ENCODE measurements around the gene PSMB7.

Gene PSMB7

GRCh38 chr9:124415102-124415851 is at the start of gene PSMB7:
Gene PSMB7, minus strand, starts transcription at chr9:124415442. Its CDS starts 17 bp downstream, at chr9:124415425.
- peak; percentile 94 to 100 for DNase-seq

- no peak for DNase-seq
Observed at GRCh38 chr9:124462739-124463138, 47.5 kb upstream of the PSMB7 start.

DNA sequence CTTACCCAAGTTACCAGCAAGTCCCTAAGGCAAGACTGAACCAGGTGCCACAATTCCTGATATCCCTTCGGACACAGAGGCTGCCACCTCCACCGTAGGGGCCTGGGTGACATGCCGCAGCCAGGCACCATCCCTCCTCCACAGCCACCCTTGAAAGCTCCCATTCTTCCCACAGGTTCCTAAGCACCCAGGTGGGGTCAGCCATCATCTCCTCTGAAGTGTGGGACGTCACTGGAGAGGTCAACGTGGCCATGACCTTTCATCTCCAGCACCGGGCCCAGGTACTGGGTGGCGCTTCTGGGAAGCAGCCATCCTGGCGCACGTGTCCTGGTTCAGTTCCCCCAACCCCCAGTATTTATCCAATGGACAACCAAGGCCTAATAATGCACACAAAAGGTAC is 43.2 kb upstream of the PSMB7 start:
- no peak for DNase-seq

GRCh38 chr9:124457887-124458431 is 42.7 kb upstream of the PSMB7 start:
- DNase-seq = no peak

GRCh38 chr9:124457079-124457886 is 42.0 kb upstream of the PSMB7 start:
- no peak for DNase-seq

DNA sequence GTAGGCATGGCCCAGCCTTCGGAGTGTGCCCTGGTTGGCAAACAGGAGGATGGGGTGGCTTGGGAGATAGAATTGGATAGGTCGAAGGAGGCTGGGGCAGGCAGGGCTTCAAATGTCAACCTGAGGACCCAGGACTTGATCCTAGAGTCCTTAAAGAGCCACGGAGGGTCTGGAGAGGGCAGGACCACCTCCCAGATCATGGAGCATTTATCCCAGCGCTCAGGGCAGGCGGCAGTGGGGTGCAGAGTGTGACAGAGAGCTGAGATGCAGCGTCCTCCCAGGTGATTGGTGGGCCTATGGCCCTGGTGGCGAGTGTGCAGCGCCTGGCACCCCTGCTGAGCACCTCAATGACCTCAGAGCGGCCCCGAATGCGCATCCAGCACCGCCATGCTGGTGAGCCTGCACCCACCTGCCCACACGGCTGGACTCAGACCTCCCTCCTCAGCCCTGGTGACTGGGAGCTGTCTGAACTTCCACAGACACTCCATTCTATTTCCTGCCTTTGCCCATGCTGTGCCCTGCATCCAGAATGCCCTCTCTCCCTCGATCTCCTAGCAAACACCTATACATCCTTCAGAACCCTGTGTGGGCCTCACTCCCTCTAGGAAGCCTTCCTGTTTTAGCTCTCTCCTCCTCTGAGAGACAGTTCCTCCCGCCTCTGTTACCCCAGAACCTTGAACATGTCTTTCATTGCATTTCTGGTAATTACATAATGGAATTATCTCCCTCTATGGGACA is 41.3 kb upstream of the PSMB7 start:
- DNase-seq = no peak

GRCh38 chr9:124455820-124456219 is 40.6 kb upstream of the PSMB7 start:
- no peak for DNase-seq

GRCh38 chr9:124454791-124455443 is 39.7 kb upstream of the PSMB7 start:
- DNase-seq = no peak

- no peak for DNase-seq
Observed at GRCh38 chr9:124454296-124454695, 39.1 kb upstream of the PSMB7 start.

DNA sequence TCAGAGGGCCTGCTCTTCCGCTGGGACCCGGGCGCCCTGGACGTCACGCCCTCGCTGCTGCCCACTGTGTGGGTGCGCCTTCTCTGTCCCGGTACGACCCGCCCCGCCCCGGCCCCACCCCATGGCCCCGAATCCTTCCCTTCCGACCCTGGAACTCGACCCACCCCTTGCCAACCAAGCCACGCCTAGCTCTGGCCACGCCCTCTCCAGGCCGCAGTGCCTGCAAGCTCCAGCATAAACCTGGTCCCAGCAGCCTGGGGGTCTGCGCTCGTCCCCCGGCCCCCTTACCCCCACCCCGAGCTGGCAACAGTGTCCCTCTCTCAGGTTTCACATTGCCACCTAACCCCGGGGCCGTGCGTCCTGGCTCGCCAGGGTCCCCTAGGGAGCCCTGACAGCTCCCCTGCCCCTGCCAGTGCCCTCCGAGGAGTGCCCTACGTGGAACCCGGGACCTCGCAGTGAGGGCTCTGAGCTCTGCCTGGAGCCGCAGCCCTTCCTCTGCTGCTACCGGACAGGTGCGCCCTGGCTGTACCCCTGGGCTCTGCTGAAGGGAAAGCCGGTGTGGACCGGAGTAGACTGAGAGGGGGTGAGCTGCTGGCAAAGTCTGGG is 38.4 kb upstream of the PSMB7 start:
- no peak for DNase-seq

DNA sequence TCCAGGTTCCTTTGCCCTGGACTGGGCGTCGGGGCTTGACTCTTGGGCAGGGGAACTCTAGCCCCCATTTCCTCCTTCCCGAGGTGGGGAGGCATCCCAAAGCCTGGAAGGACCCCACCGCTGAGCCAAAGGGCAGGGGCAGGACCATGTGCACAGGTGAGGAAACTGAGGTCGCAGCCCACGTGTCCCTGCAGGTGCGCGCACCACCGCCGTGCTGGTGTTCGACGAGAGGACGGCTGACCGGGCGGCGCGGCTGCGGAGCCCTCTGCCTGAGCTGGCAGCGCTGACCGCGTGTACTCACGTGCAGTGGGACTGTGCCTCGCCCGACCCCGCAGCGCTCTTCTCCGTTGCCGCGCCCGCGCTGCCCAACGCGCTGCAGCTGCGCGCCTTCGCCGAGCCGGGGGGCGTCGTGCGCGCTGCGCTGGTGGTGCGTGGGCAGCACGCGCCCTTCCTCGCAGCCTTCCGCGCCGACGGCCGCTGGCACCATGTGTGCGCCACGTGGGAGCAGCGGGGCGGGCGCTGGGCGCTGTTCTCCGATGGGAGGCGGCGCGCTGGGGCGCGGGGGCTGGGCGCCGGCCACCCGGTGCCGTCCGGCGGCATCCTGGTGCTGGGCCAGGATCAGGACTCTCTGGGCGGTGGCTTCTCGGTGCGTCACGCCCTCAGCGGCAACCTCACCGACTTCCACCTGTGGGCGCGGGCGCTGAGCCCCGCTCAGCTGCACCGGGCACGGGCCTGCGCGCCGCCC is 37.8 kb upstream of the PSMB7 start:
- DNase-seq = no peak

GRCh38 chr9:124452326-124452725 is 37.1 kb upstream of the PSMB7 start:
- DNase-seq = no peak

GRCh38 chr9:124450931-124451661 is 35.9 kb upstream of the PSMB7 start:
- DNase-seq = no peak

GRCh38 chr9:124450241-124450924 is 35.1 kb upstream of the PSMB7 start, which contains the start of gene ADGRD2:
Gene ADGRD2, plus strand, starts transcription at chr9:124450451. Its CDS starts 1,216 bp downstream, at chr9:124451667.
- DNase-seq = no peak

DNA sequence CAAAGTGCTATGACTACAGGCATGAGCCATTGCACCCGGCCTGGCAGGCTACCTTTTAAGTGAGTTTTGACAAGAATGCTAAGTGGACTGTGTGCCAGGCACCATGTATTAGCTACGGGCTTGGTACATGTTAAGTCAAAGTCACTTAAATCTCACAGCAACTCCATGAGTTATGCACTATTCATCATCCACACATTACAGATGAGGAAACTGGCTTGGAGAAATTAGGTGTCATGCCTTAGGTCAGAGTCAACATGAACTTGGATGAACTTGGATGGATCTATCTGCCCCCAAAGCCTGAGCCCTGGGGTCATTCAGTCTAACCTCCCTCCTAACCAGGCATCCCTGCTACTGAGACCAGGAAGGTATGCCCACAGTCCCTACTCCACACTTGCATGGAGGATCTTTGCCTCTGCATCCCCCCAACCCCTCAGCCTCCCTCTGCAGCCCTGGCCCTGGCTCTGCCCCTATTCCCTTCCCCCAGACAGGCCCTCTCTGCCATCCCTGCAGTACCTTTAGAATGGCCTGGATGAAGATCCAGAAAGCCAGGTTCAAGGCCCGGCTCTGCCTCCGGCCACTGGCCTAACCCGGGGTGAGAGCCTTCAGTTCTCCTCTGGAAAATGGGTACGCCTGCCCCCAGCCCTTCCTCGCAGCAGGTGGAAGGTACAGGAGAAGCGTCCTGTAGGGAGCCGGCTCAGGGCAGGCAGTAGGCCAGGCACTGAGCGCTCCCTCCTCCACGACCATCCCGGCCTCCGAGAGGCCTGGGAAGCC is 34.3 kb upstream of the PSMB7 start:
- no peak for DNase-seq

- no peak for DNase-seq
Observed at GRCh38 chr9:124448019-124448418, 32.8 kb upstream of the PSMB7 start.

DNA sequence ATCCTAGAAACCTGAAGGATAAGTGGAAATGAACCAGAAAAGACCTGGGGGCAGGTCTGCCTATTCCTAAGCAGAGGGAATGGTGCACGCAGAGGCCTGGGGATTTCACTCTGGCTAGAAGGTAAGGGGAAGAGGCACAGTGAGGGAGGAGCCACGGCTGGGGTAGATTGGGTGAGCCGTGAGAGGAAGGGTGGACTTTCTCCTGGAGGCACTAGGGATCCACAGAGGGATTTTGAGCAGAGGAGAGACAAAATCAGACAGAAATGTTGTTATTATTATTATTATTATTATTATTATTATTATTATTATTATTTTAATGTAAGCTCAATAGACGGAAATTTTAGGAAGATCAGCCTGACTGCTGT is 32.0 kb upstream of the PSMB7 start:
- no peak for DNase-seq

- no peak for DNase-seq
Observed at GRCh38 chr9:124444166-124444565, 28.9 kb upstream of the PSMB7 start.

DNA sequence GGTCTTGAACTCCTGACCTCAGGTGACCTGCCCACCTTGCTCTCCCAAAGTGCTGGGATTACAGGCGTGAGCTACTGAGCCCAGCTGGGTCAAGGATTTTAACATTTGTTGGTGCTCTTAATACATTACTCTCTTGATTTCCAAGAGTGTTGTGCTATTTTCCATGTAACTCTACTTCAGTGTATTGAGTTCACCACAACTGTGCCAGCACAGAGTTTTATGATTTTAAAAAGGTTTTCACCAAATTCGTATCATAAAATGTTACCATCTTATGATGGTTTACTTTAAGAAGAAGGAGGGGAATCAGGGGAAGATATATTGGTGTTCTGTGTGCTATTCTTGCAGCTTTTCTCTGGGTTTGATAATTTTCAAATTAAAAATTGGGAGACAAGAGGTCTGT is 28.4 kb upstream of the PSMB7 start:
- no peak for DNase-seq
